ENCODE data around the gene VIT. TPM values are rescaled to one million over a fixed set of nuclear protein-coding genes. Genes with fewer than 3 reads are reported as not detected.

Gene VIT
- total RNA-seq, 1 experiment from 2014 or later, result not detected

DNA sequence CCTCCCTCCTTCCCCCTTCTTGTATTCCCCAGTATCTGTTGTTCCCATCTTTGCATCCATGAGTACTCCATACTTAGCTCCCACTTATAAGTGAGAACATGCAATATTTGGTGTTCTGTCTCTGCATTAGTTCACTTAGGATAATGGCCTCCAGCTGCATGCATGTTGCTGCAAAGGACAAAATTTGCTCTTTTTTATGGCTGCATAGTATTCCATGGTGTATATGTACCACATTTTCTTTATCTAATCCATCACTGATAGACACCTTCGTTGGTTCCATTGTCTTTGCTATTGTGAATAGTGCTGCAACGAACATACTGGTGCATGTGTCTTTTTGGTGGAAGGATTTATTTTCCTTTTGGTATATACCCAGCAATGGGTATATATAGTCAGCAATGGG, 47.4 kb downstream of the VIT start:
- Histone ChIP-seq H3K4me2 (ENCODE audit: low read depth, low read length, poor library complexity, severe bottlenecking) (no peak overlapping the region), H3K36me3 (ENCODE audit: insufficient read depth, low read length) (no peaks in the 10 kb centered on the region), H3K27ac (ENCODE audit: low read length) (no peak overlapping the region), H3K79me2 (ENCODE audit: low read length) (no peaks in the 10 kb centered on the region), H3K4me3 (ENCODE audit: low read length) (no peak overlapping the region), H3K9ac (ENCODE audit: low read length) (no peak overlapping the region), H4K20me1 (ENCODE audit: insufficient read depth, low read depth, low read length) (no peaks in the 10 kb centered on the region), H3K9me3 (ENCODE audit: low read length) (no peaks in the 10 kb centered on the region), H3K27me3 (ENCODE audit: low read length) (no peaks in the 10 kb centered on the region), H3K4me1 (ENCODE audit: low read length) (no peaks in the 10 kb centered on the region), H3K9me2 (replicated peaks; ENCODE audit: insufficient read depth, low read length) (no peaks in the 10 kb centered on the region), H2AFZ (ENCODE audit: low read length) (no peak overlapping the region)
- DNase-seq, result no peak

DNA sequence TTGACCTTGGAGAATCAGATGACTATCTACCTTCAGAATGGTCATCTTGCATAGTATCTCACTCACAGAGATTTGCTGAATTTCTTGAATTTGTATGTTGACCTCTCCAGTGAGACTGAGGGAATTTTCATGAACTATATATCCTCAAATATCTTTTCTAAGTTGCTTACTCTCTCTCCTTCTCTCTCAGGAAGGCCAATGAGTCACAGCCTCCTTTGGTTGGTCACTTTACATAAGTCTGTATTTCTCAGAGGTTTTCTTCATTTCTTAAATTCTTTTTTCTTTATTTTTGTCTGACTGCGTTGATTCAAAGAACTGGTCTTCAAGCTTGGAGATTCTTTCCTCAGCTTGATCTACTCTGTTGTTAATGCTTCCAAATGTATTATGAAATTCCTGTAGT, 51.7 kb downstream of the VIT start:
- Histone ChIP-seq H3K27ac (ENCODE audit: low read length) (no peak overlapping the region), H2AFZ (ENCODE audit: low read length) (no peak overlapping the region), H3K9me3 (ENCODE audit: low read length) (no peaks in the 10 kb centered on the region), H3K4me1 (ENCODE audit: low read length) (no peaks in the 10 kb centered on the region), H3K27me3 (ENCODE audit: low read length) (no peaks in the 10 kb centered on the region), H3K36me3 (ENCODE audit: insufficient read depth, low read length) (no peaks in the 10 kb centered on the region), H3K4me2 (ENCODE audit: low read depth, low read length, poor library complexity, severe bottlenecking) (no peak overlapping the region), H3K9me2 (replicated peaks; ENCODE audit: insufficient read depth, low read length) (no peaks in the 10 kb centered on the region), H3K79me2 (ENCODE audit: low read length) (no peaks in the 10 kb centered on the region), H3K4me3 (ENCODE audit: low read length) (no peak overlapping the region), H4K20me1 (ENCODE audit: insufficient read depth, low read depth, low read length) (no peaks in the 10 kb centered on the region), H3K9ac (ENCODE audit: low read length) (no peak overlapping the region)
- no peak for DNase-seq

DNA sequence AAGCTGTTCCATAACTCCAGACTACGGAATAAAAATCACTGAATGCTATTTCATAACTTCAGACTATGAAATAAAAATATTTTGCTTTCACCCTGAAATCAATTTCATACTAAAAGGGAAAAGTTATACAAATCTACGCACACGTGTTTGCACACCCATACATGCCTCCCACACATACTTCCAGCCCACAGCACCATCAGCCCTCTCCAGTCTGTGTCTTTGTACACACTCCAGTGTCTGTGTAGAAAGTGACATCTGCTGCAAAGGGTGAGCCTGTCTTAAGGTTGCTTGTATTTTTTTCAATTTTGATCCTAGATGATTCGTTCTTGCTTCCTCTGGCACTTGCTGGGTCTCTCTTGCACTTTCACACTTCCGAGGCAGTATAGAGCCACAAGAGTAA, 53.6 kb downstream of the VIT start:
- Histone ChIP-seq H2AFZ (ENCODE audit: low read length) (no peak overlapping the region), H3K9me3 (ENCODE audit: low read length) (no peaks in the 10 kb centered on the region), H3K79me2 (ENCODE audit: low read length) (no peaks in the 10 kb centered on the region), H3K27ac (ENCODE audit: low read length) (no peak overlapping the region), H3K9me2 (replicated peaks; ENCODE audit: insufficient read depth, low read length) (no peaks in the 10 kb centered on the region), H3K36me3 (ENCODE audit: insufficient read depth, low read length) (no peaks in the 10 kb centered on the region), H3K4me1 (ENCODE audit: low read length) (no peaks in the 10 kb centered on the region), H3K4me2 (ENCODE audit: low read depth, low read length, poor library complexity, severe bottlenecking) (no peak overlapping the region), H3K4me3 (ENCODE audit: low read length) (no peak overlapping the region), H3K9ac (ENCODE audit: low read length) (no peak overlapping the region), H3K27me3 (ENCODE audit: low read length) (no peaks in the 10 kb centered on the region), H4K20me1 (ENCODE audit: insufficient read depth, low read depth, low read length) (no peaks in the 10 kb centered on the region)
- no peak for DNase-seq

DNA sequence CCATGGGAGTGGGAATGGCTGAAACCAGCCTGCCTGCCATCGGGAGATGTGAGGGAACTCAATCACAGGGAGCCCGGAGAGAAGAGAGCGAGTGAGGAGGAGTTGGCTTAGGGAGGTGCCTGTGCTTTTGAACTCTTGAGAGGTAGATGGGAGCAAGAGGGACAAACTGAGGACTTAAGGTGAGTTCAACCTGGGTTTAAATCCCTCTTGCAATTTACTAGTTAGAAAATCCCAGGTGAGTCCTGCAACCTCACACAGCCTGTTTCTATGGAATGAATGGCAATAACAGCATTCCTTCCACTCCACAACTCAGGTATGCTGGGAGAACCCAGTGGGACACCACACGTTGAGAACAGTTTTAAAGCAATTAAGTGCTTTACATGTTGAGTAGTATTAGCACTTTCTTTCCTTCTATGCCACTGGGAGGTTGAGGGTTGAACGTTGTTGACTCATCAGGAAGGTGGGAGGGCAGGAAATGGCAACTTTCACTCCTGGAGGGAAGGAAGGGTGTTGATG, 57.3 kb downstream of the VIT start:
- no peaks in the 10 kb centered on the region for H3K36me3 ChIP-seq (ENCODE audit: insufficient read depth, low read length)
- H3K9ac ChIP-seq (ENCODE audit: low read length), result no peak overlapping the region
- H3K79me2 ChIP-seq (ENCODE audit: low read length), result no peaks in the 10 kb centered on the region
- no peaks in the 10 kb centered on the region for H3K9me3 ChIP-seq (ENCODE audit: low read length)
- no peak overlapping the region for H3K27ac ChIP-seq (ENCODE audit: low read length)
- H3K4me3 ChIP-seq (ENCODE audit: low read length), result no peak overlapping the region
- DNase-seq, result no peak
- no peaks in the 10 kb centered on the region for H3K9me2 ChIP-seq (replicated peaks; ENCODE audit: insufficient read depth, low read length)
- no peak overlapping the region for H2AFZ ChIP-seq (ENCODE audit: low read length)
- no peaks in the 10 kb centered on the region for H3K27me3 ChIP-seq (ENCODE audit: low read length)
- H3K4me2 ChIP-seq (ENCODE audit: low read depth, low read length, poor library complexity, severe bottlenecking), result no peak overlapping the region
- no peaks in the 10 kb centered on the region for H3K4me1 ChIP-seq (ENCODE audit: low read length)
- no peaks in the 10 kb centered on the region for H4K20me1 ChIP-seq (ENCODE audit: insufficient read depth, low read depth, low read length)

DNA sequence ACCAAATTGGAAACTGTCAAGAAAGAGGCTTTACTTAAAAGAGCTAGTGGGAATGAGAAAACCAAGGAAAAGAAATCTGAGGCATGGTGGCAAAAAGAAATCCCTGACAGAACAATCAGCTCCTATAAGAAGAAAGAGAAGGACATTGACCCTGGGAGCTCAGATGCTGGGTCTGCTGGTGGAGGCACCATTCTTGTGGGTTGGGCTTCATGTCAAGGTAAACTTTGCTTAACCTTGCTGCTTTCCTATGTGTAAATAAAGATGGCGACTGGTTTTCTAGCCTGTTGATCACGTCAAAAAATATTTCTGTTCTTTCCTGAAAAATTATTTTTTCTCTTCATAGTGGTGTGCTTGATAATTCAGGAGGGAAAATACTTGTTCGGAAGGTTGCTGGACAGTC, 58.1 kb downstream of the VIT start:
- Histone ChIP-seq H3K9me3 (ENCODE audit: low read length) (no peaks in the 10 kb centered on the region), H3K27me3 (ENCODE audit: low read length) (no peaks in the 10 kb centered on the region), H3K4me2 (ENCODE audit: low read depth, low read length, poor library complexity, severe bottlenecking) (no peak overlapping the region), H3K9me2 (replicated peaks; ENCODE audit: insufficient read depth, low read length) (no peaks in the 10 kb centered on the region), H4K20me1 (ENCODE audit: insufficient read depth, low read depth, low read length) (no peaks in the 10 kb centered on the region), H2AFZ (ENCODE audit: low read length) (no peak overlapping the region), H3K79me2 (ENCODE audit: low read length) (no peaks in the 10 kb centered on the region), H3K27ac (ENCODE audit: low read length) (no peak overlapping the region), H3K4me1 (ENCODE audit: low read length) (no peaks in the 10 kb centered on the region), H3K9ac (ENCODE audit: low read length) (no peak overlapping the region), H3K4me3 (ENCODE audit: low read length) (no peak overlapping the region), H3K36me3 (ENCODE audit: insufficient read depth, low read length) (no peaks in the 10 kb centered on the region)
- no peak for DNase-seq

DNA sequence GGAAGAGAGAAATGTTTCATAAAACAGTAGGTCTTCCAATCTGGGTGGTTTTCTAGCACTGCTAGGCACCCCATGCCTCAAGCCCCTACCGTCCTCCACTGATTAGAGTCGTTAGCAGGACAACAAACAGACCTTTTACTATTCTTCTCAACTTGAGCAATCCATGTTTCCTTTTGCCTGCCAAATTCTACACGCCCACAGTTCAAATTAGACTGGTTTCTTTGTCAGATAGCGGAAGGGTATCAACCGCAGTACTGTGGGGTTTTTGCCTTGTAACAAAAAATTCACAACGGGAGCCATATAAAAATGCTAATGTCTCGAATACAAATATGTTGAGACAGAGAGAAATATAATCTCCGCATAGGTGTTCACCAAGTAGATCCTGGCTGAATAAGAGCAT, 59.9 kb downstream of the VIT start:
- Histone ChIP-seq H3K27ac (ENCODE audit: low read length) (no peak overlapping the region), H3K79me2 (ENCODE audit: low read length) (no peaks in the 10 kb centered on the region), H4K20me1 (ENCODE audit: insufficient read depth, low read depth, low read length) (no peaks in the 10 kb centered on the region), H3K27me3 (ENCODE audit: low read length) (no peaks in the 10 kb centered on the region), H3K9me2 (replicated peaks; ENCODE audit: insufficient read depth, low read length) (no peaks in the 10 kb centered on the region), H3K9ac (ENCODE audit: low read length) (no peak overlapping the region), H3K36me3 (ENCODE audit: insufficient read depth, low read length) (no peaks in the 10 kb centered on the region), H2AFZ (ENCODE audit: low read length) (no peak overlapping the region), H3K4me2 (ENCODE audit: low read depth, low read length, poor library complexity, severe bottlenecking) (no peak overlapping the region), H3K9me3 (ENCODE audit: low read length) (no peaks in the 10 kb centered on the region), H3K4me1 (ENCODE audit: low read length) (no peaks in the 10 kb centered on the region), H3K4me3 (ENCODE audit: low read length) (no peak overlapping the region)
- no peak for DNase-seq

DNA sequence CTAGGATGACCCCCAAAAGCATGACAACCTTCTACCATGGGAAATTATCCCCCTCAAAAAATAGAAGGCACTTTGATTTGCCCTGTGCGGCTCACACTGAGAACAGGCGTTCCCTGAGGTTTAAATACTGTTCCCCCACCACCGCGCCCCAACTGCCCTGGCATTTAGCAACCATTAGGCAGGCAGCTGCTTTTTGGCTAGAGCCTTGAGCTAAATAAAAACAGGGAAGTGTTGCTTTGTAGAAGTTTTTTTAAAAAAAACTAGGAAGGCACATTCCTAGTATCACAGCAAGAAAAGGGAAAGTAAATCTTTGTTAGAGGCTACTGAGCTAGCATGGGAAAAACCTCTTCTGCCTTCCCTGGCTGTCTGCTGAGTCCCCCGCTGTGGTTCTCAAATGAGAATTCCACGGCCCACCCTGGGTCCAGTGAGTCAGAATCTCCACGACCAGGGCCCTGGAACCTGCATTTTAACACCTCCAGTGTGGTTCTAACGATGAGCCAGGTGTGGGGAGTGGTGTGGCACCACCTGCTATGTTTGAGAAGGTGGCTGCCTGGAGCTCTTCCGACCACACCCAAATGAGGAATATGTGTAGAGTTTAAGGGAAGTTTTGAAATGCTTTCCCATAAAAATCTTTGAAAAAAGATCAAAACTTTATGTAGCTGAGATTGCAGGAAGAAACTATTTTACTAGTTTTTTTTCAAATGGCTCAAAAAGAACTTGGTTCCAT, 66.4 kb downstream of the VIT start:
- H3K4me2 ChIP-seq (ENCODE audit: low read depth, low read length, poor library complexity, severe bottlenecking), result no peak overlapping the region
- no peaks in the 10 kb centered on the region for H3K9me2 ChIP-seq (replicated peaks; ENCODE audit: insufficient read depth, low read length)
- no peaks in the 10 kb centered on the region for H3K27me3 ChIP-seq (ENCODE audit: low read length)
- H3K9ac ChIP-seq (ENCODE audit: low read length), result no peak overlapping the region
- DNase-seq, result no peak
- H2AFZ ChIP-seq (ENCODE audit: low read length), result no peak overlapping the region
- H3K79me2 ChIP-seq (ENCODE audit: low read length), result no peaks in the 10 kb centered on the region
- no peaks in the 10 kb centered on the region for H3K36me3 ChIP-seq (ENCODE audit: insufficient read depth, low read length)
- no peaks in the 10 kb centered on the region for H3K9me3 ChIP-seq (ENCODE audit: low read length)
- no peak overlapping the region for H3K27ac ChIP-seq (ENCODE audit: low read length)
- no peaks in the 10 kb centered on the region for H3K4me1 ChIP-seq (ENCODE audit: low read length)
- no peak overlapping the region for H3K4me3 ChIP-seq (ENCODE audit: low read length)
- no peaks in the 10 kb centered on the region for H4K20me1 ChIP-seq (ENCODE audit: insufficient read depth, low read depth, low read length)

DNA sequence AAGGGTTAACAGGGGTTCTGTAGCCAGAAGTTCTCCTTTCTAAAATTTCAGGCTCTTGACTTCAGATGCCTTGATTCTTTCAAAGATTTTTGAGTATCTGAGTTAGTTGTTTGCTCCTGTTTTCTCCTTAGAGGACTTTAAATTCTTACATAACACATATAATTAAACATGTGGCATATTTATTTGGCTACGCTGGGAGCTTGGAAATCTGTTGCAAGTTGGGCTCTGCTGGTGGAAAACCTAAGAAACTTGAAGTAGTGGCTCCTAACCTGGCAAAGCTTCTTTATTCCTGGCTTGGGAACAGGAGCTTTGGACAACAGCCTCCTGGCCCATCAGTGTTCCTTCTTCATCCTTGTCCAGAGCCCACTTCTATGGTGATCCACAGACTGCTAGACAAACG, 72.6 kb downstream of the VIT start:
- no peaks in the 10 kb centered on the region for H3K27me3 ChIP-seq (ENCODE audit: low read length)
- H3K9me2 ChIP-seq (replicated peaks; ENCODE audit: insufficient read depth, low read length), result no peaks in the 10 kb centered on the region
- no peak for DNase-seq
- H3K36me3 ChIP-seq (ENCODE audit: insufficient read depth, low read length), result no peaks in the 10 kb centered on the region
- H3K79me2 ChIP-seq (ENCODE audit: low read length), result no peaks in the 10 kb centered on the region
- no peaks in the 10 kb centered on the region for H3K9me3 ChIP-seq (ENCODE audit: low read length)
- H3K4me1 ChIP-seq (ENCODE audit: low read length), result peaks cover 3% of the 10 kb centered on the region; the same call in 1 of the 2 replicates
- no peak overlapping the region for H3K27ac ChIP-seq (ENCODE audit: low read length)
- H3K4me2 ChIP-seq (ENCODE audit: low read depth, low read length, poor library complexity, severe bottlenecking), result no peak overlapping the region
- no peak overlapping the region for H3K4me3 ChIP-seq (ENCODE audit: low read length)
- no peak overlapping the region for H2AFZ ChIP-seq (ENCODE audit: low read length)
- no peak overlapping the region for H3K9ac ChIP-seq (ENCODE audit: low read length)
- no peaks in the 10 kb centered on the region for H4K20me1 ChIP-seq (ENCODE audit: insufficient read depth, low read depth, low read length)

Data from Karpas-422 (cell line).